ENCODE results near the gene ADK. TPM values are rescaled to one million over a fixed set of nuclear protein-coding genes. Genes with fewer than 3 reads are reported as not detected.

The ADK gene
- total RNA-seq, 2 donors from 2014 or later = 14.4 to 24.3 TPM

DNA sequence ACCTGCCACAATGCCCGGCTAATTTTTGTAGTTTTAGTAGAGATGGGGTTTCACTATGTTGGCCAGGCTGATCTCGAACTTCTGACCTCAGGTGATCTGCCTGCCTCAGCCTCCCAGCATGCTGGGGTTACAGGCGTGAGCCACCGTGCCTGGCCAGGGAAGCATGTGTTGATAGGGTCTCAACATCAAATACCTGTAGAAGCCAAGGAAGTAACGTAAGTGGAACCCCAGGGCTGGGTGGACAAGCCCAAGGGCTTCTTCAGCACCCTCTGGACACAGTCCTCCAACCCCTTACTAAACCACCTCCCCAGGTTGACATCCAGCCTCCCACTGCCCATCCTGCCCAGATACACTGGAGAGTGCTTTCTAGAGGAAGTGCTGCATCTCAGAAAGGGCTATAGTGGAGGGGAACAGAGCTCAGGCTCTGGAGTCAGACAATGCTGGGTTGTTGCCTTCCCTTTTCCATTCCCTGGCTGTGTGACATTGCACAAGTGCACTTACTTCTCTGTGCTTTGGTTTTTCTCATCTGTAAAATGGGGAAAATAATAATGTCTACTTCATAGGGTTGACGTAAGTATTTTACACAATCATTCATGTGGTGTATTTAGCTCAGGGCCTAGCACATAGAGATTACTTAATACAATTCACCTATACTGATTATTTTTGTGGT lies 601.5 kb downstream of the ADK start:
- H3K4me1 ChIP-seq (ENCODE audit: control insufficient read depth in 1 of 2, low read depth in 2 of 2) = peaks cover 9 to 20% of the 10 kb centered on the region in 2 donors
- H3K4me3 ChIP-seq = no peak overlapping the region
- H3K36me3 ChIP-seq = no peaks in the 10 kb centered on the region
- H3K9me3 ChIP-seq = no peaks in the 10 kb centered on the region
- no peak for DNase-seq (ENCODE audit: low spot score)
- H3K27ac ChIP-seq = no peak overlapping the region
- ATAC-seq (ENCODE audit: insufficient number of reproducible peaks, low FRiP score, low read depth) = no peak
- no peaks in the 10 kb centered on the region for H3K27me3 ChIP-seq (replicated peaks; ENCODE audit: insufficient read depth)
- TF ChIP-seq, protein P1, sequence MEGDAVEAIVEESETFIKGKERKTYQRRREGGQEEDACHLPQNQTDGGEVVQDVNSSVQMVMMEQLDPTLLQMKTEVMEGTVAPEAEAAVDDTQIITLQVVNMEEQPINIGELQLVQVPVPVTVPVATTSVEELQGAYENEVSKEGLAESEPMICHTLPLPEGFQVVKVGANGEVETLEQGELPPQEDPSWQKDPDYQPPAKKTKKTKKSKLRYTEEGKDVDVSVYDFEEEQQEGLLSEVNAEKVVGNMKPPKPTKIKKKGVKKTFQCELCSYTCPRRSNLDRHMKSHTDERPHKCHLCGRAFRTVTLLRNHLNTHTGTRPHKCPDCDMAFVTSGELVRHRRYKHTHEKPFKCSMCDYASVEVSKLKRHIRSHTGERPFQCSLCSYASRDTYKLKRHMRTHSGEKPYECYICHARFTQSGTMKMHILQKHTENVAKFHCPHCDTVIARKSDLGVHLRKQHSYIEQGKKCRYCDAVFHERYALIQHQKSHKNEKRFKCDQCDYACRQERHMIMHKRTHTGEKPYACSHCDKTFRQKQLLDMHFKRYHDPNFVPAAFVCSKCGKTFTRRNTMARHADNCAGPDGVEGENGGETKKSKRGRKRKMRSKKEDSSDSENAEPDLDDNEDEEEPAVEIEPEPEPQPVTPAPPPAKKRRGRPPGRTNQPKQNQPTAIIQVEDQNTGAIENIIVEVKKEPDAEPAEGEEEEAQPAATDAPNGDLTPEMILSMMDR (IDR thresholded peaks at IDR 0.05) = no peak

DNA sequence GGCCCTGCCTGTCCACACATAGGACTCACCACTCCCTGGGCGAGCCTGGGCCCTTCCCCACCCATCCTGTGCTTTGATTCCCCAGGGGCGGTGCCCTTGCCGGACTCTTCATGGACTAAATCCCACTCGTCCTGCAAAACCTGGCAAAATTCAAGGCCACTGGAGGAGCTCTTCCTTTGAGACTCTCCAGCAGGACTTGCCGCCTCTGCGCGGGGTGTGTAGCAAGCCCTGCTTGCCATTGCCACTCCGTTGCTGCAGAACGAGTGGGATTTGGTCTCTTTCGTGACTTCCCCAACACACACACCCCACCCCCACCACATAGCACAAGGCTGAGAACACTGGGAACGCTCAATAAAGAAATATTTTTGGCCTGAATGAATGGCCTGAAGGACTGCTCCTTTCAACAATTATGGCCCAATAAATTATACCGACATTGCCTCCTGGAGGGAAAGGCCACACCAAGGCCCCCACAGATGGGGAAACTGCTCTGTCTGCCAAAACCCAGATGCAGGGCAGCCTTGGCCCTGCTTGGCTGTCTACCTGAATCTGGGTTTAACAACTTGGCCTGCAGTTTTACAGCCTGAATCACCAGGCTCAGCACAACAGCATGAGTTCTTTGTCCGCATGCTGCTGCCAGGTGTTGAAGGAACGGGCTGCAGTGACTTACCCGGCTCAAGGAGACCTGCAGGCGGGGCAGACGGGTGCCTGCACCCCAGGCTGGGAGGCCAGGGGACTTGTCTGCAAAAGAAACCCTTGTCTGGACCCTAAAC lies 602.6 kb downstream of the ADK start:
- Histone ChIP-seq H3K4me1 (ENCODE audit: control insufficient read depth in 1 of 2, low read depth in 2 of 2) (peaks cover 9 to 20% of the 10 kb centered on the region in 2 donors), H3K36me3 (no peaks in the 10 kb centered on the region), H3K4me3 (no peak overlapping the region), H3K27me3 (replicated peaks; ENCODE audit: insufficient read depth) (no peaks in the 10 kb centered on the region), H3K9me3 (no peaks in the 10 kb centered on the region), H3K27ac (no peak overlapping the region)
- DNase-seq (ENCODE audit: low spot score) = no peak
- no peak for ATAC-seq (ENCODE audit: insufficient number of reproducible peaks, low FRiP score, low read depth)
- TF ChIP-seq, protein P1 (IDR thresholded peaks at IDR 0.05) = no peak

DNA sequence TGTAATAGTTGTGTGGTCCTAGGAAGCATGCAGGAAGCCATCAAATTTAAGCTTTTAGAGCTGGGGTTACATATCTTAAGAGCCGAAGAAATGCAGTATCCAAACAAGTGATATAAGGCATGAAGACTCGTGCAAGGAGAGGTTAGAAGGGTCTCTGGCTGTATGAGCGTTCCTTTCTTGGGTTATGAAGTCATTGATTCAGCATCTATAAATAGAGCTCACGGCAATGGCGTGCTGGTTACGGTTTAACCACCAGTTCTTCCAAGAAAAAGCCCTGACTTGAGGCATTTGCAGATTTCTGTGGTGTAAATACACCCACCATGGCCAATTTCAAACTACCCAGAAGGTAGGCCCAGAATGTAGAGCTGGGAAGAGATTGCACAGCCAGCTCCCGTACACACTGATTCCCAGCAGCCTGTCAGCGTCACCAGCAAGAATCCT lies 603.4 kb downstream of the ADK start:
- Histone ChIP-seq H3K4me3 (no peak overlapping the region), H3K9me3 (no peaks in the 10 kb centered on the region), H3K27me3 (replicated peaks; ENCODE audit: insufficient read depth) (no peaks in the 10 kb centered on the region), H3K4me1 (ENCODE audit: control insufficient read depth in 1 of 2, low read depth in 2 of 2) (peaks cover 9 to 20% of the 10 kb centered on the region in 2 donors), H3K36me3 (no peaks in the 10 kb centered on the region), H3K27ac (no peak overlapping the region)
- TF ChIP-seq, protein P1 (IDR thresholded peaks at IDR 0.05) = no peak
- ATAC-seq (ENCODE audit: insufficient number of reproducible peaks, low FRiP score, low read depth) (no peak), DNase-seq (ENCODE audit: low spot score) (no peak)

DNA sequence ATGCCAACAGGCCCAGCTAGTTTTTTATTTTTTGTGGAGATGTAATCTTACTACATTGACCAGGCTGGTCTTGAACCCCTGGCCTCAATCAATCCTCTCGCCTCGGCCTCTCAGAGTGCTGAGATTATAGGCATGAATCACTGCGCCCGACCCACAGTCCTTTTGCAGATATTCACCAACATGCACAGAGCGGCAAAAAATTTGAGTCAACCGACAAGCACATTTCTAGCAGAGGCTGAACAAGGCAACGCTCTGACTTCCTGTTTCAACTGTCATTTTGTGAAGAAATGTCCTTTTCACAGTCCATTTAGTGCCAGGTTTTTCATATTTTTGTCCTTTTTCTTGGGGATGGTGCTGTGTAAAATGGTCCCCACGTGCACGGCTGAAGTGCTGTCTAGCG lies 604.3 kb downstream of the ADK start:
- Histone ChIP-seq H3K27ac (no peak overlapping the region), H3K27me3 (replicated peaks; ENCODE audit: insufficient read depth) (no peaks in the 10 kb centered on the region), H3K4me3 (no peak overlapping the region), H3K9me3 (no peaks in the 10 kb centered on the region), H3K4me1 (ENCODE audit: control insufficient read depth in 1 of 2, low read depth in 2 of 2) (peaks cover 9 to 20% of the 10 kb centered on the region in 2 donors), H3K36me3 (no peaks in the 10 kb centered on the region)
- TF ChIP-seq, protein P1 (IDR thresholded peaks at IDR 0.05) = no peak
- no peak for ATAC-seq (ENCODE audit: insufficient number of reproducible peaks, low FRiP score, low read depth)
- no peak for DNase-seq (ENCODE audit: low spot score)

Other genes with a start within 250 kb of the ADK start
- 100 to 1,000 TPM in 1 of 2 donors, 1 to 10 TPM in 1; 8.1 to 100 TPM for gene PLAU, start 240.1 kb upstream of the ADK start, total RNA-seq
- gene VCL, start 153.1 kb upstream of the ADK start, total RNA-seq = 100 to 1,000 TPM; 346 to 348 TPM
- gene AP3M1, start 393 bp upstream of the ADK start, total RNA-seq = 10 to 100 TPM; 22.7 to 29.3 TPM

Data from thoracic aorta (tissue), 2 donors.